Neural progenitor cell (in vitro differentiated cells): ENCODE data around the gene ZFPL1. TPM values are rescaled to one million over a fixed set of nuclear protein-coding genes. Genes with fewer than 3 reads are reported as not detected.

Experiments used
- DNase-seq: peaks from one replicate; pipeline ENCODE4 v3.0.0-alpha.2; 2016; ENCODE audit warnings: low spot score
- H2AFZ ChIP-seq: fragments of 200-600 bp; sonication (generic); replicated peaks from 2 replicates; pipeline ENCODE4 v1.6.1; 2016; ENCODE audit warnings: antibody characterized with exemption
- H3F3A ChIP-seq: fragments of 200-600 bp; sonication (generic); 2 replicates; pipeline ENCODE4 v1.6.1; 2016; ENCODE audit warnings: antibody characterized with exemption, low read depth
- H3K27ac ChIP-seq: fragments of 200-600 bp; sonication (generic); 2 replicates; pipeline ENCODE4 v1.5.1; 2016; ENCODE audit warnings: mild to moderate bottlenecking
- H3K27me3 ChIP-seq: fragments of 200-600 bp; sonication (generic); 2 replicates; pipeline ENCODE4 v1.6.1; 2016; ENCODE audit warnings: mild to moderate bottlenecking, moderate library complexity
- H3K36me3 ChIP-seq: fragments of 200-600 bp; sonication (generic); 2 replicates; pipeline ENCODE4 v1.5.1; 2016
- H3K4me1 ChIP-seq: fragments of 200-600 bp; sonication (generic); 2 replicates; pipeline ENCODE4 v1.6.1; 2016; ENCODE audit warnings: mixed run types
- H3K4me2 ChIP-seq: fragments of 200-600 bp; sonication (generic); 2 replicates; pipeline ENCODE4 v1.6.1; 2016
- H3K4me3 ChIP-seq: fragments of 200-600 bp; sonication (generic); 2 replicates; pipeline ENCODE4 v1.5.1; 2016
- H3K79me2 ChIP-seq: fragments of 200-600 bp; sonication (generic); 2 replicates; pipeline ENCODE4 v1.6.1; 2016; ENCODE audit warnings: low read depth
- H3K9ac ChIP-seq: fragments of 200-600 bp; sonication (generic); 2 replicates; pipeline ENCODE4 v1.6.1; 2016
- H3K9me3 ChIP-seq: fragments of 200-600 bp; sonication (generic); 2 replicates; pipeline ENCODE4 v1.5.1; 2016; ENCODE audit warnings: low read depth
- H4K20me1 ChIP-seq: fragments of 200-600 bp; sonication (generic); 2 replicates; pipeline ENCODE4 v1.6.1; 2016; ENCODE audit warnings: low read depth
- H3K27ac Mint-ChIP-seq: 3 replicates; pipeline ENCODE4 v1.8.0; 2021; ENCODE audit warnings: mixed read lengths
- H3K27me3 Mint-ChIP-seq: 2 replicates; pipeline ENCODE4 v1.8.0; 2022; ENCODE audit warnings: low read depth, mild to moderate bottlenecking, inconsistent platforms, moderate library complexity, mixed read lengths; ENCODE audit not compliant: insufficient read depth
- H3K36me3 Mint-ChIP-seq: 3 replicates; pipeline ENCODE4 v1.8.0; 2021; ENCODE audit warnings: mixed read lengths
- H3K4me1 Mint-ChIP-seq: 3 replicates; pipeline ENCODE4 v1.8.0; 2021; ENCODE audit warnings: mixed read lengths
- H3K4me3 Mint-ChIP-seq: 3 replicates; pipeline ENCODE4 v1.8.0; 2021; ENCODE audit warnings: mild to moderate bottlenecking, moderate library complexity, mixed read lengths
- H3K9me3 Mint-ChIP-seq: 3 replicates; pipeline ENCODE4 v1.8.0; 2020; ENCODE audit warnings: mixed read lengths
- CTCF ChIP-seq: fragments of 200-600 bp; sonication (generic); IDR thresholded peaks from 2 replicates; pipeline ENCODE4 v1.5.1; 2017; ENCODE audit warnings: antibody characterized with exemption, mild to moderate bottlenecking
- EZH2 ChIP-seq: fragments of 200-600 bp; sonication (generic); IDR thresholded peaks from 2 replicates; pipeline ENCODE4 v1.6.1; 2017; ENCODE audit warnings: antibody characterized with exemption, mild to moderate bottlenecking, moderate library complexity
- EZH2phosphoT487 ChIP-seq: fragments of 200-600 bp; sonication (generic); IDR thresholded peaks from 2 replicates; pipeline ENCODE4 v1.6.1; 2017; ENCODE audit warnings: antibody characterized with exemption
- total RNA-seq: library from RNA; depleted of rRNA; stranded (reverse); fragments of >200 nt; gene quantifications from 2 replicates; pipeline ENCODE4 v1.2.3, GENCODE V29; 2015; ENCODE audit warnings: low replicate concordance

Gene ZFPL1
- total RNA-seq, 1 donor from 2014 or later: 12.6 TPM

- H3K9me3 ChIP-seq: no peaks in the 10 kb centered on the region
- Mint-ChIP-seq H3K9me3 (no peaks in the 10 kb centered on the region), H3K36me3 (no peaks in the 10 kb centered on the region), H3K27ac (no peak overlapping the region), H3K27me3 (peaks cover 2% of the 10 kb centered on the region), H3K4me3 (no peak overlapping the region), H3K4me1 (peaks cover 2% of the 10 kb centered on the region)
- DNase-seq: no peak
- H3K36me3 ChIP-seq: no peaks in the 10 kb centered on the region
- H3K9ac ChIP-seq: no peak overlapping the region
- H3K27ac ChIP-seq: no peak overlapping the region
- H3K4me2 ChIP-seq: peak overlapping the region; percentile 27
- no peaks in the 10 kb centered on the region for H3K27me3 ChIP-seq
- H3K4me3 ChIP-seq: no peak overlapping the region
- H4K20me1 ChIP-seq: no peaks in the 10 kb centered on the region
- H3K79me2 ChIP-seq: no peaks in the 10 kb centered on the region
- TF ChIP-seq EZH2phosphoT487 (no peak), EZH2 (no peak), CTCF (no peak)
- H2AFZ ChIP-seq: peak overlapping the region; percentile 68
- H3K4me1 ChIP-seq: peaks cover 15% of the 10 kb centered on the region
- peaks cover 8% of the 10 kb centered on the region for H3F3A ChIP-seq
These were observed 17.7 kb upstream of the ZFPL1 start for GRCh38 chr11:65066315-65066714.

GRCh38 chr11:65066805-65067291, 17.2 kb upstream of the ZFPL1 start:
- no peak overlapping the region for H3K4me3 ChIP-seq
- H3K9me3 ChIP-seq: no peaks in the 10 kb centered on the region
- Mint-ChIP-seq H3K27me3 (peaks cover under 1% of the 10 kb centered on the region), H3K27ac (no peak overlapping the region), H3K9me3 (no peaks in the 10 kb centered on the region), H3K4me1 (peaks cover 2% of the 10 kb centered on the region), H3K36me3 (no peaks in the 10 kb centered on the region), H3K4me3 (no peak overlapping the region)
- peak overlapping the region; percentile 68 for H2AFZ ChIP-seq
- peak overlapping the region; percentile 27 for H3K4me2 ChIP-seq
- H4K20me1 ChIP-seq: no peaks in the 10 kb centered on the region
- no peaks in the 10 kb centered on the region for H3K36me3 ChIP-seq
- H3K79me2 ChIP-seq: no peaks in the 10 kb centered on the region
- DNase-seq: peak; percentile 37
- no peaks in the 10 kb centered on the region for H3K27me3 ChIP-seq
- TF ChIP-seq EZH2 (no peak), CTCF (no peak), EZH2phosphoT487 (no peak)
- H3K4me1 ChIP-seq: peaks cover 15% of the 10 kb centered on the region
- peaks cover 8% of the 10 kb centered on the region for H3F3A ChIP-seq
- H3K9ac ChIP-seq: no peak overlapping the region
- no peak overlapping the region for H3K27ac ChIP-seq

- Histone ChIP-seq H3K9me3 (no peaks in the 10 kb centered on the region), H3K4me1 (peaks cover 15% of the 10 kb centered on the region), H3K79me2 (no peaks in the 10 kb centered on the region), H2AFZ (no peak overlapping the region), H4K20me1 (no peaks in the 10 kb centered on the region), H3K4me2 (peak overlapping the region; percentile 27), H3K36me3 (no peaks in the 10 kb centered on the region), H3K9ac (no peak overlapping the region), H3K27me3 (no peaks in the 10 kb centered on the region), H3K27ac (no peak overlapping the region), H3F3A (peaks cover 8% of the 10 kb centered on the region), H3K4me3 (no peak overlapping the region)
- peak overlapping the region; percentile 37 for H3K27ac Mint-ChIP-seq
- H3K4me3 Mint-ChIP-seq: no peak overlapping the region
- H3K4me1 Mint-ChIP-seq: peaks cover 2% of the 10 kb centered on the region
- H3K9me3 Mint-ChIP-seq: no peaks in the 10 kb centered on the region
- H3K27me3 Mint-ChIP-seq: peaks cover 2% of the 10 kb centered on the region
- DNase-seq: no peak
- no peaks in the 10 kb centered on the region for H3K36me3 Mint-ChIP-seq
- no peak for TF ChIP-seq EZH2
- no peak for TF ChIP-seq CTCF
- no peak for TF ChIP-seq EZH2phosphoT487
These were observed 16.6 kb upstream of the ZFPL1 start for GRCh38 chr11:65067446-65067845.
